ENCODE measurements around the gene KCNB1. TPM values are rescaled to one million over a fixed set of nuclear protein-coding genes. Genes with fewer than 3 reads are reported as not detected.

KCNB1 gene
- total RNA-seq, 1 experiment from 2014 or later, result 0.04 TPM

- Histone ChIP-seq H3F3A (ENCODE audit: insufficient read depth, low read depth) (no peaks in the 10 kb centered on the region), H2AFZ (no peak overlapping the region), H3K9me3 (ENCODE audit: insufficient read depth, low read depth) (no peaks in the 10 kb centered on the region), H3K9me2 (ENCODE audit: insufficient read depth) (no peaks in the 10 kb centered on the region), H3K27me3 (ENCODE audit: insufficient read depth, low read depth) (peaks cover 19% of the 10 kb centered on the region), H3K79me2 (ENCODE audit: low read depth) (no peaks in the 10 kb centered on the region), H3K4me3 (no peak overlapping the region), H3K36me3 (ENCODE audit: low read depth) (no peaks in the 10 kb centered on the region), H4K20me1 (ENCODE audit: insufficient read depth) (no peaks in the 10 kb centered on the region), H3K4me2 (no peak overlapping the region), H3K4me1 (replicated peaks; ENCODE audit: insufficient read depth) (no peaks in the 10 kb centered on the region), H3K27ac (no peak overlapping the region)
- intact Hi-C loops (cut with micrococcal nuclease; ENCODE audit: unreplicated experiment), result no loop called here
- CTCF ChIA-PET, result no interaction called here
- no peak for DNase-seq
- BruUV-seq (replicated peaks), result no TSS peak
- POLR2A ChIA-PET (ENCODE audit: unreplicated experiment), result no interaction called here
- TF ChIP-seq CTCF (conservative IDR thresholded peaks at IDR 0.05), result peak; percentile 45
- no peak for TF ChIP-seq EZH2 (IDR thresholded peaks at IDR 0.05; ENCODE audit: low read depth)
These were observed 86.2 kb downstream of the KCNB1 start for GRCh38 chr20:49396230-49396629.

- no peaks in the 10 kb centered on the region for H3K36me3 ChIP-seq (ENCODE audit: low read depth)
- H3K79me2 ChIP-seq (ENCODE audit: low read depth), result no peaks in the 10 kb centered on the region
- BruUV-seq (replicated peaks), result no TSS peak
- H3K27ac ChIP-seq, result no peak overlapping the region
- CTCF ChIA-PET, result no interaction called here
- no peaks in the 10 kb centered on the region for H4K20me1 ChIP-seq (ENCODE audit: insufficient read depth)
- H3K27me3 ChIP-seq (ENCODE audit: insufficient read depth, low read depth), result peaks cover 19% of the 10 kb centered on the region
- H2AFZ ChIP-seq, result no peak overlapping the region
- DNase-seq, result no peak
- no peaks in the 10 kb centered on the region for H3K9me2 ChIP-seq (ENCODE audit: insufficient read depth)
- TF ChIP-seq CTCF (conservative IDR thresholded peaks at IDR 0.05) (no peak), EZH2 (IDR thresholded peaks at IDR 0.05; ENCODE audit: low read depth) (no peak)
- H3K4me1 ChIP-seq (replicated peaks; ENCODE audit: insufficient read depth), result no peaks in the 10 kb centered on the region
- POLR2A ChIA-PET (ENCODE audit: unreplicated experiment), result no interaction called here
- no peaks in the 10 kb centered on the region for H3F3A ChIP-seq (ENCODE audit: insufficient read depth, low read depth)
- H3K9me3 ChIP-seq (ENCODE audit: insufficient read depth, low read depth), result no peaks in the 10 kb centered on the region
- H3K4me2 ChIP-seq, result no peak overlapping the region
- H3K4me3 ChIP-seq, result no peak overlapping the region
- intact Hi-C loops (cut with micrococcal nuclease; ENCODE audit: unreplicated experiment), result no loop called here
These were observed 86.8 kb downstream of the KCNB1 start for GRCh38 chr20:49395659-49396058.

- H3K27me3 ChIP-seq (ENCODE audit: insufficient read depth, low read depth), result peaks cover 23% of the 10 kb centered on the region
- POLR2A ChIA-PET (ENCODE audit: unreplicated experiment), result no interaction called here
These were observed 87.3 kb downstream of the KCNB1 start for GRCh38 chr20:49395183-49395582.

More at GRCh38 chr20:49395183-49395582, 87.3 kb downstream of the KCNB1 start:
- H3K4me3 ChIP-seq, result no peak overlapping the region
- no peak overlapping the region for H2AFZ ChIP-seq
- H3K36me3 ChIP-seq (ENCODE audit: low read depth), result no peaks in the 10 kb centered on the region
- H3K27ac ChIP-seq, result no peak overlapping the region
- no peaks in the 10 kb centered on the region for H3K9me2 ChIP-seq (ENCODE audit: insufficient read depth)
- BruUV-seq (replicated peaks), result no TSS peak
- no peaks in the 10 kb centered on the region for H3K9me3 ChIP-seq (ENCODE audit: insufficient read depth, low read depth)
- no peaks in the 10 kb centered on the region for H4K20me1 ChIP-seq (ENCODE audit: insufficient read depth)
- no peaks in the 10 kb centered on the region for H3F3A ChIP-seq (ENCODE audit: insufficient read depth, low read depth)
- intact Hi-C loops (cut with micrococcal nuclease; ENCODE audit: unreplicated experiment), result no loop called here
- TF ChIP-seq EZH2 (IDR thresholded peaks at IDR 0.05; ENCODE audit: low read depth) (no peak), CTCF (conservative IDR thresholded peaks at IDR 0.05) (no peak)
- CTCF ChIA-PET, result no interaction called here
- no peak for DNase-seq
- H3K79me2 ChIP-seq (ENCODE audit: low read depth), result no peaks in the 10 kb centered on the region
- no peaks in the 10 kb centered on the region for H3K4me1 ChIP-seq (replicated peaks; ENCODE audit: insufficient read depth)
- no peak overlapping the region for H3K4me2 ChIP-seq

Measured in PC-9 (cell line).